ENCODE results near the gene LARGE1.

GRCh38 chr22:33520904-33521780, 399.1 kb downstream of the LARGE1 start:
- TF ChIP-seq REST (IDR thresholded peaks at IDR 0.05; ENCODE audit: insufficient read depth in 1 of 2, low read depth in 2 of 2, low read length in 2 of 2) (no peak), TAF1 (IDR thresholded peaks at IDR 0.05; ENCODE audit: borderline replicate concordance, insufficient read depth, low read length) (no peak), POLR2AphosphoS5 (IDR thresholded peaks at IDR 0.05; ENCODE audit: low read depth, low read length) (no peak), SIN3A (IDR thresholded peaks at IDR 0.05; ENCODE audit: borderline replicate concordance, insufficient read depth, low read length) (no peak)
